Large intestine (tissue), 12 donors: ENCODE measurements around the gene CNOT10. TPM values are rescaled to one million over a fixed set of nuclear protein-coding genes. Genes with fewer than 3 reads are reported as not detected.
"Not testable (repeated sequence)": the region's sequence is repeated elsewhere in the genome, so short reads cannot be mapped to it uniquely, and the experiment has no call there.

Experiments
- DNase-seq, 2 donors: peaks; one replicate each; pipeline versions ENCODE4 v3.0.0 to v3.0.0-alpha.2; 2013
- H3K27ac ChIP-seq: one replicate; pipeline ENCODE4 v1.5.1; 2013; ENCODE audit warnings: low read length
- H3K27me3 ChIP-seq: 2 replicates; pipeline ENCODE4 v1.6.1; 2013; ENCODE audit warnings: low read length; ENCODE audit not compliant: control insufficient read depth, insufficient read depth
- H3K36me3 ChIP-seq: 2 replicates; pipeline ENCODE4 v1.6.1; 2013; ENCODE audit warnings: low read length; ENCODE audit not compliant: control insufficient read depth, insufficient read depth
- H3K4me1 ChIP-seq: one replicate; pipeline ENCODE4 v1.6.1; 2013; ENCODE audit warnings: low read length; ENCODE audit not compliant: control insufficient read depth, insufficient read depth
- H3K4me3 ChIP-seq: one replicate; pipeline ENCODE4 v1.5.1; 2013; ENCODE audit warnings: low read length
- H3K9me3 ChIP-seq: one replicate; pipeline ENCODE4 v1.6.1; 2013; ENCODE audit warnings: mild to moderate bottlenecking, low read depth, low read length, moderate library complexity; ENCODE audit not compliant: control insufficient read depth
- WGBS: methylation state at CpG from one replicate; pipeline ENCODE4 v1.1.5; 2013; ENCODE audit warnings: low lambda C conversion rate; ENCODE audit not compliant: insufficient coverage; 5-methylcytosine and 5-hydroxymethylcytosine counted together
- long read RNA-seq, 11 donors: transcript quantifications; one replicate each; lab custom pipeline, GENCODE V29; 2026
- polyA plus RNA-seq: library from polyadenylated mRNA; unstranded; fragments of 120-200 nt; gene quantifications from one replicate; pipeline ENCODE4 v1.2.1, GENCODE V29; 2013

CNOT10 gene
- polyA plus RNA-seq: 37.5 TPM
- long read RNA-seq, donor 1, partial matches to known transcripts: 0 of 1 reads
- long read RNA-seq, donor 1, other reads (novel, unspliced or antisense): 0 of 1 reads
- long read RNA-seq, donor 2, partial matches to known transcripts: 0 of 2 reads
- long read RNA-seq, donor 2, other reads (novel, unspliced or antisense): 0 of 2 reads
- long read RNA-seq, donor 3: 0 reads
- long read RNA-seq, donor 4: 0 reads
- long read RNA-seq, donor 5, partial matches to known transcripts: 0 of 3 reads
- long read RNA-seq, donor 5, other reads (novel, unspliced or antisense): 0 of 3 reads
- long read RNA-seq, donor 6, partial matches to known transcripts: 0 of 3 reads
- long read RNA-seq, donor 6, other reads (novel, unspliced or antisense): 0 of 3 reads
- long read RNA-seq, donor 7, partial matches to known transcripts: 0 of 2 reads
- long read RNA-seq, donor 7, other reads (novel, unspliced or antisense): 0 of 2 reads
- long read RNA-seq, donor 8, partial matches to known transcripts: 0 of 2 reads
- long read RNA-seq, donor 8, other reads (novel, unspliced or antisense): 0 of 2 reads
- long read RNA-seq, donor 9, partial matches to known transcripts: 0 of 5 reads
- long read RNA-seq, donor 9, other reads (novel, unspliced or antisense): 0 of 5 reads
- long read RNA-seq, donor 10, transcript CNOT10-201 (19 exons, 2,815 nt): major isoform, 5 of 6 reads
- long read RNA-seq, donor 10, partial matches to known transcripts: 0 of 6 reads
- long read RNA-seq, donor 10, other reads (novel, unspliced or antisense): 0 of 6 reads
- long read RNA-seq, donor 11, partial matches to known transcripts: 0 of 1 reads
- long read RNA-seq, donor 11, other reads (novel, unspliced or antisense): 0 of 1 reads

DNA sequence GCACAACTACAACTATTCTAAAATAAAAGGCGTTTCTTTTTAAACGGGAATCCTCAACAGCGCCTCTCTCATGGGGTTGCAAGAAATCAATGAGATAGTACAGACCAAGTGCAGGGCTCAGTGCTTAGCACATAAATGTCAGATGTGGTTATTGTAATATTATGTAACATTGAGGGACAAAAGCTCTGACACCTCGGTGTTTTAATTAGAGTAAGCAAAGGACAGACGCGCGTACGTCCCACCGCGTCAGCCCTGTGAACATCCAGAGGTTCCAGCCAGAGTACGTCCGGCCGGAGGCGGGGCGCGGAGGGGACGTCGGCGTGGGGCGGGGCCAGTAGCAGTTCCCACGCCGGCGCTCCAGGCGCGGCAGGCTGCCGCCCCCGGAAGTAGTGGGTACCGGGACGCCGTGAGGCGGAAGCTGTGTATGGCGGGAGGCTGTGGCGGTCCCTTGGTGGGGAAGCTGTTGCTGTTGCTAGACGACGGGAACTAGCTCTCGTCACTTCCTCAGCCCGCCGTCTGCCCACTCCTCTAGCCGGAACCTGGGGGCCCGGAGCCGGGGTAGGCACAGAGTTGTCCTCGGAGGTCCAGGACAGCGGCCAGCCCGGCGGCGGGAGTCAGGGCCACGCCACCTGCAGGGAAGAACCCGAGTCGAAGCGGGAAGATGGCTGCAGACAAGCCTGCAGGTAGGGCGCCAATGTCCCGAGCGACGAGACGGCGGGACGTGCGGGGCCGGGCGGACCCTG, at the start of gene CNOT10:
Gene CNOT10 (plus strand): TSS at position 389 of the 743 bp plus-strand sequence. CDS start 273 bp downstream, at position 662.
- Histone ChIP-seq H3K9me3 (no peaks in the 10 kb centered on the region), H3K4me1 (no peaks in the 10 kb centered on the region), H3K4me3 (peak within 1 kb of the TSS; percentile 98), H3K27ac (peak within 1 kb of the TSS; percentile 88), H3K27me3 (no peaks in the 10 kb centered on the region), H3K36me3 (peaks cover 4% of the 10 kb centered on the region)
- DNase-seq: peak; percentile 94 to 97
- no CpG with 5 or more reads among the region's 60 CpGs for WGBS

GRCh38 chr3:32640939-32641338, 44.0 kb upstream of the CNOT10 start:
- H3K4me3 ChIP-seq: no peak overlapping the region
- DNase-seq: no peak
- 94% methylated on average over 3 of the region's 3 CpGs for WGBS
- H3K36me3 ChIP-seq: no peaks in the 10 kb centered on the region
- no peak overlapping the region for H3K27ac ChIP-seq
- H3K9me3 ChIP-seq: no peaks in the 10 kb centered on the region
- H3K27me3 ChIP-seq: no peaks in the 10 kb centered on the region
- no peaks in the 10 kb centered on the region for H3K4me1 ChIP-seq

DNA sequence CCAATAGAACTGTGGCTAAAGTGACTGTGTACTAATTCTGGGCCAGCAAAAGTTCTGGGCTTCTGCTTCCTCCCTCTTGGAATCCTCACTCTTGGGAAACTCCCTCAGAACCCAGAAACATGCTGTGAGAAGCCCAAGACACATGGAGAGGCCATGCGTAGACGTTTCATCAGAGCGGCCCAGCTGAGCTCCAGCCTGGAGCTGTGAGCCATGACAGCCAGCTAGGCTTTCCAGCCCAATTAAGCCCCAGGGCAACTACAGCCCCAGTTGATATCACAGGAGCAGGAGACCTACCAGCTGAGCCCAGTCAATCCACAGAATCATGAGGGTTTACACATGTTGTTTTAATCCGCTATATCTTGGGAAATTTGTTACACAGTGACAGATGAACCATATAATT, 43.6 kb upstream of the CNOT10 start:
- Histone ChIP-seq H3K36me3 (no peaks in the 10 kb centered on the region), H3K9me3 (no peaks in the 10 kb centered on the region), H3K27me3 (no peaks in the 10 kb centered on the region), H3K4me3 (no peak overlapping the region), H3K27ac (no peak overlapping the region), H3K4me1 (no peaks in the 10 kb centered on the region)
- no peak for DNase-seq
- WGBS: no CpG with 5 or more reads among the region's 4 CpGs

- H3K4me3 ChIP-seq: no peak overlapping the region
- H3K9me3 ChIP-seq: no peaks in the 10 kb centered on the region
- H3K36me3 ChIP-seq: no peaks in the 10 kb centered on the region
- 33% methylated on average over 1 of the region's 4 CpGs for WGBS
- no peaks in the 10 kb centered on the region for H3K4me1 ChIP-seq
- H3K27me3 ChIP-seq: no peaks in the 10 kb centered on the region
- no peak for DNase-seq
- H3K27ac ChIP-seq: no peak overlapping the region
These were observed 41.6 kb upstream of the CNOT10 start for GRCh38 chr3:32643354-32643753.

DNA sequence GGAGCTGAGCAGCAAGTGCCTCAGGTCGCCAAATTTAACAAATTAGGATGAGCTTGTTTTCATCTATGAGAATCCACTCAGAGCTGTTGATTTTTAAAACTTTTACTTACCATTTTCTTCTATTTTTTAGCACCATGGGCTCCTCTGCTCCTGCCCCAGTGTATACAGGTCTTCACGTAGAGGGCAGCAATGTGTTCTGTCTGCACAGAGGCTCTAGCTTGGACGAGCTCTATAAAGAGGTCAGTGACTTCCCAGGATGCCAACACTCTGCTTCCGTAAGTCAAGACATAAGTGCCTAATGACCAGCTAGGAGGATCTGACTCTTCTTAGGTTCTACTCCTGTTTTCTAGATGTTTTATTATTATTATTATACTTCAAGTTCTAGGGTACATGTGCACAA, 41.2 kb upstream of the CNOT10 start:
- Histone ChIP-seq H3K4me3 (no peak overlapping the region), H3K27me3 (no peaks in the 10 kb centered on the region), H3K36me3 (no peaks in the 10 kb centered on the region), H3K9me3 (no peaks in the 10 kb centered on the region), H3K4me1 (no peaks in the 10 kb centered on the region), H3K27ac (no peak overlapping the region)
- WGBS: 20% methylated on average over 1 of the region's 4 CpGs
- no peak for DNase-seq

DNA sequence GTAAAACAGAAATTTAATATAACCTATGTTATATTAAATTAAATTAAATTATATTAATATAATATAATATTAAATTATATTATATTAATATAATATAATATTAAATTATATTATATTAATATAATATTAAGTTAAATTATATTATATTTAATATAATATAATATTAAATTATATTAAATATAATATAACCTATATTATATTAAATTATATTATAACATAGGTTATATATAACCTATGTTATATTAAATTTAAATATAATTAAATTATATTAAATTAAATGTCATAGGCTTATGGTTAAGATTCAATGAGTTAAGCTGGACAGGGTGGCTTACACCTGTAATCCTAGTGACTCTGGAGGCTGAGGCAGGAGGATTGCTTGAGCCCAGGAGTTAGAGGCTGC, 40.6 kb upstream of the CNOT10 start:
- Histone ChIP-seq H3K27ac (no peak overlapping the region), H3K9me3 (no peaks in the 10 kb centered on the region), H3K36me3 (no peaks in the 10 kb centered on the region), H3K4me1 (no peaks in the 10 kb centered on the region), H3K4me3 (no peak overlapping the region), H3K27me3 (no peaks in the 10 kb centered on the region)
- no peak for DNase-seq

- no peaks in the 10 kb centered on the region for H3K27me3 ChIP-seq
- no peaks in the 10 kb centered on the region for H3K36me3 ChIP-seq
- WGBS: no CpG with 5 or more reads among the region's 1 CpG
- H3K9me3 ChIP-seq: no peaks in the 10 kb centered on the region
- H3K27ac ChIP-seq: no peak overlapping the region
- no peak for DNase-seq
- H3K4me3 ChIP-seq: no peak overlapping the region
- no peaks in the 10 kb centered on the region for H3K4me1 ChIP-seq
These were observed 38.2 kb upstream of the CNOT10 start for GRCh38 chr3:32646761-32647160.

DNA sequence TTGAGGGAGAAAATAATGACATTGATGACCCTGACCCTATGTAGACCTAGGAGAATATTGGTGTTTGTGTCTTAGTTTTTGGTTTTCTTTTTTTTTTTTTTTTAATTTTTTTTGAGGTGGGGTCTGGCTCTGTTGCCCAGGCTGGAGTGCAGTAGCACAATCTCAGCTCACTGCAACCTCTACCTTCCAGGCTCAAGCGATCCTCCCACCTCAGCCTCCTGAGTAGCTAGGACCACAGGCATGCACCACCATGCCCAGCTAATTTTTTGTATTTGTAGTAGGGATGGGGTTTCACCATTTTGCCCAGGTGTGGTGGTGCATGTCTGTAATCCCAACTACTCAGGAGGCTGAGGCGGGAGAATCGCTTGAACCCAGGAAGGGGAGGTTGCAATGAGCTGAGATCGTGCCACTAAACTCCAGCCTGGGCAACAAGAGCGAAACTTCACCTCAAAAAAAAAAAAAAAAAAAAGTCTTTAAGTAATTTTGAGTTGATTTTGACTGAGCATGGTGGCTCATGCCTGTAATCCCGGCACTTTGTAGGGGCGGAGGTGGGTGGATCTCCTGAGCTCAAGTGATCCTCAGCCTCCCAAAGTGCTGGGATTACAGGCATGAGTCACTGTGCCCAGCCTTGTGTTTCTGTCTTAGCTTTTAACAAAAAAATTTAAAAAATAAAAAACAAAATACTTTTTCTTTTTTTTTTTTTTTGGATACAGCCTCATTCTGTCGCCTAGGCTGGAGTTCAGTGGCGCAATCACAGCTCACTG, 32.5 kb upstream of the CNOT10 start:
- WGBS: 100% methylated on average over 2 of the region's 9 CpGs
- DNase-seq, H3K4me1 ChIP-seq, H3K9me3 ChIP-seq, H3K36me3 ChIP-seq, H3K27me3 ChIP-seq, H3K27ac ChIP-seq, H3K4me3 ChIP-seq: not testable (repeated sequence)

DNA sequence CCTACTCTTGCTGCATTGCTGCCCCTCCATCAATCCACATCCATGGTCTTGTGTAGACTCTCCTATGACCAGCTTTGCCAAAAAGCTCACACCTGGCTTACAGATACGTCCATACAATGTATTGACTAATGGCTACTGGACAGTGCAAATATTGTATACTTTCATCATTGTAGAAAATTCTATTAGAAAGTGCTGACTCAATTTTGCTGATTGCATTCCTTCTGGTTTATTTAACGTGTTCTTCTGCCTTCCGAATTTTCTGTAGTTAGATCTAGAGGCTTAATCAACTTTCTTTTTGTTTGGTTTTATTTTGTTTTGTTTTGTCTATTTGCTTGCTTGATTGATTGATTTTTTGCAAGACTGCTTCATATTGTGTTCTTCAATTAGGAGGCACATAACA, 29.8 kb upstream of the CNOT10 start:
- no peaks in the 10 kb centered on the region for H3K9me3 ChIP-seq

DNA sequence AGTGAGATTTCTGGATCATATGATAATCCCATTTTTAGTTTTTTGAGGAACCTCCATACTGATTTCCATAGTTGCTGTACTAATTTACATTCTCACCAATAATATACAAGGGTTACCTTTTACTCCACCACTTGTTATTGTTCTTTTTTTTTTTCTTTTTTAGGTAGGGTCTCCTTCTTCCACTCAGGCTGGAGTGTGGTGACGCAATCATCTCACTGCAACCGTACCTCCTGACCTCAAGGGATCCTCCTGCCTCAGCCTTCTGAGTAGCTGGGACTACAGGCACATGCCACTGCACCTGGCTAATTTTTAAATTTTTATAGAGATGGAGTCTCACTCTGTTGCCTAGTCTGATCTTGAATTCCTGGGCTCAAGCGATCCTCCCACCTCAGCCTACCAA, 24.4 kb upstream of the CNOT10 start:
- no peak for DNase-seq
- Histone ChIP-seq H3K36me3 (no peaks in the 10 kb centered on the region), H3K27ac (no peak overlapping the region), H3K9me3 (peaks cover 3% of the 10 kb centered on the region), H3K27me3 (no peaks in the 10 kb centered on the region), H3K4me3 (no peak overlapping the region), H3K4me1 (peaks cover 27% of the 10 kb centered on the region)
- 100% methylated on average over 1 of the region's 3 CpGs for WGBS

More for the DNA sequence above, 29.8 kb upstream of the CNOT10 start:
- no peak for DNase-seq
- Histone ChIP-seq H3K36me3 (no peaks in the 10 kb centered on the region), H3K27ac (no peak overlapping the region), H3K4me1 (peaks cover 7% of the 10 kb centered on the region), H3K27me3 (no peaks in the 10 kb centered on the region), H3K4me3 (no peak overlapping the region)
- 82% methylated on average over 2 of the region's 3 CpGs for WGBS
